ENCODE data around the gene HPSE2. TPM values are rescaled to one million over a fixed set of nuclear protein-coding genes. Genes with fewer than 3 reads are reported as not detected.
A peak's percentile ranks its signal among the peaks of the same experiment; 100 is the strongest.
"Not testable (repeated sequence)": the region's sequence is repeated elsewhere in the genome, so short reads cannot be mapped to it uniquely, and the experiment has no call there.

The HPSE2 gene
- total RNA-seq, 4 donors from 2014 or later = not detected

DNA sequence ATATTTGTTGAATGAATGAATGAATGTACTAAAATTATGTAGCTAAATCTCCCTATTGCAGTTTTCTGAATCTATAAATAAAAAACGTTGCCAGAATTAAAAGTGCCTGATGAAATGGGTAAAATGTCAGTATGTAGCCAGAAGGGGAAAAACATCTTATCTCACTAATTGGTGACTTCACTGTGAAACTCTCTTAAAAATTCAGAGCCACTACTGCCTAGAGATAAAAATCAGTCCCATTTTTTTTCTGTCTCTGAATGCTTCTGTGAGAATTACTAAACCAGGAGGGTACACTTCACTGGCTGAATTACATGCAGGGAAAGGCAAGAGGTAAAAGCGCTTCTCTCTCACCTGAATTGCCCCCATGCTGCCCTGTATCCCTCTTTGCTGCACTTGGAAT lies 719.3 kb downstream of the HPSE2 start:
- WGBS, 2 donors = 55 to 57% methylated on average over 2 of the region's 2 CpGs
- no peaks in the 10 kb centered on the region for H3K36me3 ChIP-seq

DNA sequence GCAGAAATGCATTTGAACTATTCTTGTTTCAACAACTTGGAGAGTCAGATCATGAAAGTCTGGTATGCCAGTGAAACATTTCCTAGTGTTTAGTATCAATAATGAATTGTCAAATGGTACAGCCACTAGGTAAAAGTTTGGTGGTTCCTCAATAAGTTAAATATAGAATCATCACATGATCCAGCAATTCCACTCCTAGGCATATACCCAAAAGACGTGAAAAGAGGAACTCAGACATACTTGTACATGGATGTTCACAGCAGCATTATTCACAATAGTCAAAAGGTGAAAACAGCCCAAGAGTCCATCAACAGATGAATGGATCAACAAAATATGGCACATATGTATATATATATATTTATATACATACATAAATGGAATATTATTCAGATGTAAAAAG lies 721.9 kb downstream of the HPSE2 start:
- Histone ChIP-seq H3K9me3 (no peaks in the 10 kb centered on the region), H3K27ac (no peak overlapping the region), H3K27me3 (no peaks in the 10 kb centered on the region), H3K36me3 (no peaks in the 10 kb centered on the region), H3K4me1 (no peaks in the 10 kb centered on the region), H3K4me3 (replicated peaks in 1 of 3) (no peak overlapping the region)
- intact Hi-C loops (cut with DNase I) = no loop called here
- TF ChIP-seq, protein P1, sequence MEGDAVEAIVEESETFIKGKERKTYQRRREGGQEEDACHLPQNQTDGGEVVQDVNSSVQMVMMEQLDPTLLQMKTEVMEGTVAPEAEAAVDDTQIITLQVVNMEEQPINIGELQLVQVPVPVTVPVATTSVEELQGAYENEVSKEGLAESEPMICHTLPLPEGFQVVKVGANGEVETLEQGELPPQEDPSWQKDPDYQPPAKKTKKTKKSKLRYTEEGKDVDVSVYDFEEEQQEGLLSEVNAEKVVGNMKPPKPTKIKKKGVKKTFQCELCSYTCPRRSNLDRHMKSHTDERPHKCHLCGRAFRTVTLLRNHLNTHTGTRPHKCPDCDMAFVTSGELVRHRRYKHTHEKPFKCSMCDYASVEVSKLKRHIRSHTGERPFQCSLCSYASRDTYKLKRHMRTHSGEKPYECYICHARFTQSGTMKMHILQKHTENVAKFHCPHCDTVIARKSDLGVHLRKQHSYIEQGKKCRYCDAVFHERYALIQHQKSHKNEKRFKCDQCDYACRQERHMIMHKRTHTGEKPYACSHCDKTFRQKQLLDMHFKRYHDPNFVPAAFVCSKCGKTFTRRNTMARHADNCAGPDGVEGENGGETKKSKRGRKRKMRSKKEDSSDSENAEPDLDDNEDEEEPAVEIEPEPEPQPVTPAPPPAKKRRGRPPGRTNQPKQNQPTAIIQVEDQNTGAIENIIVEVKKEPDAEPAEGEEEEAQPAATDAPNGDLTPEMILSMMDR (IDR thresholded peaks at IDR 0.05) = no peak
- no peak for TF ChIP-seq POLR2A (IDR thresholded peaks at IDR 0.05)
- 89 to 92% methylated on average over 1 of the region's 1 CpG for WGBS, 2 donors
- DNase-seq = no peak

More for the DNA sequence above, 719.3 kb downstream of the HPSE2 start:
- no peak for TF ChIP-seq POLR2A (IDR thresholded peaks at IDR 0.05)
- H3K27me3 ChIP-seq = no peaks in the 10 kb centered on the region
- no peaks in the 10 kb centered on the region for H3K9me3 ChIP-seq
- H3K27ac ChIP-seq = no peak overlapping the region
- DNase-seq = no peak
- no peaks in the 10 kb centered on the region for H3K4me1 ChIP-seq
- intact Hi-C loops (cut with DNase I) = no loop called here
- H3K4me3 ChIP-seq (replicated peaks in 1 of 3) = no peak overlapping the region

- Histone ChIP-seq H3K4me3 (replicated peaks in 1 of 3) (no peak overlapping the region), H3K4me1 (no peaks in the 10 kb centered on the region), H3K27ac (no peak overlapping the region), H3K9me3 (no peaks in the 10 kb centered on the region), H3K36me3 (no peaks in the 10 kb centered on the region), H3K27me3 (no peaks in the 10 kb centered on the region)
- 69 to 84% methylated on average over 1 of the region's 1 CpG for WGBS, 2 donors
- peak; percentile 37 to 66 for DNase-seq
- intact Hi-C loops (cut with DNase I) = no loop called here
- TF ChIP-seq, protein P1 (IDR thresholded peaks at IDR 0.05) = no peak
- no peak for TF ChIP-seq POLR2A (IDR thresholded peaks at IDR 0.05)
Measured at GRCh38 chr10:98511876-98512275, 723.8 kb downstream of the HPSE2 start.

DNA sequence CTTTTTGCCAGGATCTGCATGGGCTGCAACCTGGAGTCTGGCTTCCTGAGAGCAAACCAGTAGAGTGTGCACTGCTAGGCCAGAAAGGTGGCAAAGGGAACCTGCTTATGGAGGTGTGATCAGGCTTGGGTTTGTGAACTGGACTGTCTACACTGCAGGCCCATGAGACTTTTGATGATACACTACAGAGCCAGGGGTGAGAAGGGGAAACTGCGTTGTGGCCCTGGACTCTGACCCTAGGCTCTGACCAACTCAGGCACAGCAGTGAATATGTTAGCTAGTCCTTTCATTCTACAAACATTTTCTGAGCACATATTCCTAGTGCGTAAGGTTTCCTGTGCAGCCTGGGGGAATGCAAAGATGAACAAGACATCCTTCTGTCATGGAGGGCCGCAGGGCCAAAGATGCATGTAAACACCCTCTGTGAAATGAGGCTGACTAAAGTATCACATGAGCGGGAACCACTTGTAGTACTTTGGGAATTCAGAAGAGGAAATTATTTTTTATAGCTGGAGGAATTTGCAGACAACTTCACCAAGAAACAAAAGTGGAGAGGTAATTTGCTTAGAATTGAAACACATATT lies 725.1 kb downstream of the HPSE2 start:
- H3K27ac ChIP-seq = no peak overlapping the region
- no peaks in the 10 kb centered on the region for H3K36me3 ChIP-seq
- intact Hi-C loops (cut with DNase I) = no loop called here
- 95 to 98% methylated on average over 3 to 4 of the region's 4 CpGs for WGBS, 2 donors
- no peaks in the 10 kb centered on the region for H3K4me1 ChIP-seq
- TF ChIP-seq POLR2A (IDR thresholded peaks at IDR 0.05) = no peak
- TF ChIP-seq, protein P1 (IDR thresholded peaks at IDR 0.05) = no peak
- no peak overlapping the region for H3K4me3 ChIP-seq (replicated peaks in 1 of 3)
- H3K27me3 ChIP-seq = no peaks in the 10 kb centered on the region
- no peak for DNase-seq
- no peaks in the 10 kb centered on the region for H3K9me3 ChIP-seq

DNA sequence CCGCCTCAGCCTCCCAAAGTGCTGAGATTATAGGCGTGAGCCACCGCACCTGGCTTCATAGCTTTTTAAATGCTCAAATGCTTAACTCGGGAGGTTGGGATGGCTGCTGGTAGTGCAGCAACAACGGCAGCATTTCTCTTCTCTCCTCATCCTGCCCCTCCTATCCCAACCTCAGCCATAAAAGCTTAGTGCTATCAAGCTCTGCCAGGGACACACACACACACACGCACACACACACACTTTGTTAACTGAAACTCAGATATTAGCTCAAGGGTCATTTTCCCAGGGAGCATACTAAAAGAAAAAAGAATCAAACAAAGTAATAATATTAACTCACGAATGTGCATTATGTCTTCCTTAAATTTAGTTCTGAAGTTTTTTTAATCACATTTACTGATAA lies 725.9 kb downstream of the HPSE2 start:
- H3K36me3 ChIP-seq = no peaks in the 10 kb centered on the region
- no peak for DNase-seq
- TF ChIP-seq, protein P1 (IDR thresholded peaks at IDR 0.05) = no peak
- no peak for TF ChIP-seq POLR2A (IDR thresholded peaks at IDR 0.05)
- no peaks in the 10 kb centered on the region for H3K27me3 ChIP-seq
- no peak overlapping the region for H3K4me3 ChIP-seq (replicated peaks in 1 of 3)
- whole genome bisulfite sequencing, 2 donors = 85 to 89% methylated on average over 7 of the region's 7 CpGs
- no peaks in the 10 kb centered on the region for H3K9me3 ChIP-seq
- H3K27ac ChIP-seq = no peak overlapping the region
- intact Hi-C loops (cut with DNase I) = no loop called here
- no peaks in the 10 kb centered on the region for H3K4me1 ChIP-seq

DNA sequence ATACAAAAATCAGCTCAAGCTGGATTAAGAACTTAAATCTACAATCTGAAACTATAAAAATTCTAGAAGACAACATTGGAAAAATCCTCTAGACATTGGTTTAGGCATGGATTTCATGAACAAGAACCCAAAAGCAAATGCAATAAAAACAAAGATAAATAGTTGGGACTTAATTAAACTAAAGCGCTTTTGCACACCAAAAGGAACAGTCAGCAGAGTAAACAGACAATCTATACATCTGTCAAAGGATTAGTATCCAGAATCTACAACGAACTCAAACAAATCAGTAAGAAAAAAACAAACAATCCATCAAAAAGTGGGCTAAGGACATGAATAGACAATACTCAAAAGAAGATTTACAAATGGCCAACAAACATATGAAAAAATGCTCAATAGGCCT lies 733.1 kb downstream of the HPSE2 start:
- DNase-seq; H3K27ac ChIP-seq; H3K4me1 ChIP-seq; H3K27me3 ChIP-seq; H3K36me3 ChIP-seq; H3K4me3 ChIP-seq (replicated peaks in 1 of 3); intact Hi-C loops (cut with DNase I); H3K9me3 ChIP-seq: not testable (repeated sequence)
- 88 to 92% methylated on average over 2 of the region's 2 CpGs for WGBS, 2 donors
